Liver (tissue), 9 donors: ENCODE results near the gene CSNK2B. TPM values are rescaled to one million over a fixed set of nuclear protein-coding genes. Genes with fewer than 3 reads are reported as not detected.
A peak's percentile ranks its signal among the peaks of the same experiment; 100 is the strongest.

Experiments
- DNase-seq: peaks from one replicate; pipeline ENCODE4 v3.0.0-alpha.2; 2017; ENCODE audit warnings: low spot score
- H3K27ac ChIP-seq, 2 donors: one replicate each; pipeline ENCODE4 v1.7.0; 2013; ENCODE audit warnings: inconsistent platforms in 2 of 2, low read length in 2 of 2, control low read depth in 1 of 2, low read depth in 1 of 2, mild to moderate bottlenecking in 1 of 2
- H3K27me3 ChIP-seq, 4 donors: one replicate each; pipeline versions ENCODE4 v1.6.1 to v1.7.0; 2013; ENCODE audit warnings: low read length in 3 of 4, inconsistent platforms in 1 of 4, mild to moderate bottlenecking in 1 of 4, moderate library complexity in 1 of 4; ENCODE audit not compliant: control insufficient read depth in 4 of 4, insufficient read depth in 4 of 4
- H3K36me3 ChIP-seq, 4 donors: one replicate each; pipeline versions ENCODE4 v1.6.1 to v1.7.0; 2013; ENCODE audit warnings: low read length in 3 of 4, mild to moderate bottlenecking in 3 of 4, low read depth in 1 of 4, moderate library complexity in 1 of 4; ENCODE audit not compliant: control insufficient read depth in 4 of 4, insufficient read depth in 3 of 4
- H3K4me1 ChIP-seq, 4 donors: one replicate each; pipeline versions ENCODE4 v1.6.1 to v1.7.0; 2013; ENCODE audit warnings: low read length in 3 of 4, mild to moderate bottlenecking in 3 of 4, moderate library complexity in 1 of 4; ENCODE audit not compliant: control insufficient read depth in 4 of 4, insufficient read depth in 4 of 4
- H3K4me3 ChIP-seq, 3 donors: one replicate each; pipeline versions ENCODE4 v1.6.1 to v1.7.0; 2013; ENCODE audit warnings: low read length in 3 of 3, control low read depth in 1 of 3, low read depth in 1 of 3, mild to moderate bottlenecking in 1 of 3
- H3K9ac ChIP-seq, 2 donors: one replicate each; pipeline ENCODE4 v1.7.0; 2013; ENCODE audit warnings: low read length in 2 of 2, mild to moderate bottlenecking in 2 of 2, moderate library complexity in 2 of 2, control low read depth in 1 of 2, low read depth in 1 of 2
- H3K9me3 ChIP-seq, 4 donors: one replicate each; pipeline versions ENCODE4 v1.6.1 to v1.7.0; 2013; ENCODE audit warnings: low read length in 3 of 4; ENCODE audit not compliant: control insufficient read depth in 4 of 4
- EGR1 ChIP-seq, 2 donors: IDR thresholded peaks; 2 replicates each; pipeline ENCODE4 v1.6.1; 2016 to 2018; ENCODE audit warnings: antibody characterized with exemption in 2 of 2, low read depth in 2 of 2
- FOXA1 ChIP-seq: IDR thresholded peaks from 2 replicates; pipeline ENCODE4 v1.6.1; 2016; ENCODE audit warnings: antibody characterized with exemption
- FOXA2 ChIP-seq: IDR thresholded peaks from 2 replicates; pipeline ENCODE4 v1.6.1; 2016; ENCODE audit warnings: antibody characterized with exemption
- GABPA ChIP-seq, 2 donors: IDR thresholded peaks in 1 of 2; conservative IDR thresholded peaks in 1 of 2; 2 replicates each; pipeline ENCODE4 v1.6.1; 2016; ENCODE audit warnings: antibody characterized with exemption in 2 of 2, mild to moderate bottlenecking in 1 of 2, moderate library complexity in 1 of 2
- HNF4A ChIP-seq, 2 donors: conservative IDR thresholded peaks; 2 replicates each; pipeline ENCODE4 v1.6.1; 2016; ENCODE audit warnings: antibody characterized with exemption in 2 of 2, mild to moderate bottlenecking in 2 of 2
- HNF4G ChIP-seq: IDR thresholded peaks from 2 replicates; pipeline ENCODE4 v1.6.1; 2016; ENCODE audit warnings: antibody characterized with exemption
- JUND ChIP-seq, 2 donors: IDR thresholded peaks; 2 replicates each; pipeline ENCODE4 v1.6.1; 2016; ENCODE audit warnings: antibody characterized with exemption in 2 of 2
- MAX ChIP-seq: IDR thresholded peaks from 2 replicates; pipeline ENCODE4 v1.6.1; 2016; ENCODE audit warnings: antibody characterized with exemption
- NR2F2 ChIP-seq: IDR thresholded peaks from 2 replicates; pipeline ENCODE4 v1.6.1; 2016; ENCODE audit warnings: antibody characterized with exemption
- RAD21 ChIP-seq, 2 donors: IDR thresholded peaks; 2 replicates each; pipeline ENCODE4 v1.6.1; 2016; ENCODE audit warnings: antibody characterized with exemption in 2 of 2, mild to moderate bottlenecking in 2 of 2
- RXRA ChIP-seq, 2 donors: IDR thresholded peaks; 2 replicates each; pipeline ENCODE4 v1.6.1; 2017 to 2018; ENCODE audit warnings: antibody characterized with exemption in 2 of 2, mild to moderate bottlenecking in 1 of 2
- SP1 ChIP-seq: IDR thresholded peaks from 2 replicates; pipeline ENCODE4 v1.6.1; 2018; ENCODE audit warnings: antibody characterized with exemption, mild to moderate bottlenecking
- TAF1 ChIP-seq: conservative IDR thresholded peaks from 2 replicates; pipeline ENCODE4 v1.6.1; 2016; ENCODE audit warnings: antibody characterized with exemption, mild to moderate bottlenecking
- YY1 ChIP-seq: IDR thresholded peaks from 2 replicates; pipeline ENCODE4 v1.6.1; 2016; ENCODE audit warnings: antibody characterized with exemption, mild to moderate bottlenecking
- WGBS: extraction: QIAGEN DNeasy Blood & Tissue Kit; methylation state at CpG from one replicate; pipeline ENCODE4 v1.1.7; 2013; 5-methylcytosine and 5-hydroxymethylcytosine counted together
- polyA plus RNA-seq, 2 donors: library from polyadenylated mRNA; stranded (reverse) in 1 of 2; unstranded in 1 of 2; fragments of 200-250 nt in 1 of 2; fragments of >200 nt in 1 of 2; fragmentation: Nextera tagmentation in 1 of 2; extraction: Ambion mirVana in 1 of 2; gene quantifications; one replicate each; pipeline versions ENCODE4 v1.2.1 to v1.2.3, GENCODE V29; 2013 to 2015
- total RNA-seq, 2 donors: library from RNA; depleted of rRNA; stranded (reverse); fragments of >200 nt; gene quantifications; one replicate each; pipeline ENCODE4 v1.2.3, GENCODE V29; 2014
- TF ChIP-seq, protein P1 (sequence below): IDR thresholded peaks from 2 replicates; pipeline ENCODE4 v1.6.1; 2016; ENCODE audit warnings: antibody characterized with exemption
- TF ChIP-seq, protein P2 (sequence below): fragments of 150-350 bp; IDR thresholded peaks from 2 replicates; pipeline ENCODE4 v1.5.1; 2017; ENCODE audit warnings: improper control_type of control experiment, low read depth, low read length; ENCODE audit not compliant: missing input control
- TF ChIP-seq, protein P3 (sequence below): IDR thresholded peaks from 2 replicates; pipeline ENCODE4 v1.6.1; 2016; ENCODE audit warnings: antibody characterized with exemption
- donor health status: healthy.
- donor health status: healthy.
- donor health status: healthy.
- donor health status: healthy.
- donor health status: healthy.

Gene CSNK2B
- total and polyA plus RNA-seq, 4 donors, result 58.1 to 108 (median 77.0) TPM

DNA sequence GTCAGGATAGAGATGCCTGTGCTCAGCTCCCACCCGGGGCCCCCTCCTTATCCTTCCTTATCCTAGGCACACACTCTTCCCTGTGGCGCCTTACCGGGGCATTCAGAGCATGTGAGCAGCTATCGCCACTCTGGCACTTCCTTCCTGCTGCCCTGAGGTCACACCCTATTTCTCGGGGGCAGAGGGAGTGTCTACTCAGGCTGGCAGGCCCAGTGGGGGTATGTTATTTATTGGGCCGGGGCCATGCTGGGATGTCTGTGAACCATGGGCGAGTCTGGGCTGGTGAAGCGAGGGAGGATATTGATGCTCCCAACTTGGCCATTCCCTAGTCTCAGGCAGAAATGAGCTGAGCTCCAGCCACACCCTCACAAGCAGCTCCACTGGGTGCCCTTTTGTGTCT lies 45.4 kb downstream of the CSNK2B start:
- 65% methylated on average over 8 of the region's 8 CpGs for WGBS
- no peak for TF ChIP-seq EGR1 (IDR thresholded peaks at IDR 0.05; ENCODE audit: low read depth in 2 of 2)
- TF ChIP-seq, protein P1, sequence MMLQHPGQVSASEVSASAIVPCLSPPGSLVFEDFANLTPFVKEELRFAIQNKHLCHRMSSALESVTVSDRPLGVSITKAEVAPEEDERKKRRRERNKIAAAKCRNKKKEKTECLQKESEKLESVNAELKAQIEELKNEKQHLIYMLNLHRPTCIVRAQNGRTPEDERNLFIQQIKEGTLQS, result no peak
- no peak for TF ChIP-seq RAD21 (IDR thresholded peaks at IDR 0.05)
- no peak for TF ChIP-seq TAF1
- TF ChIP-seq, protein P2, sequence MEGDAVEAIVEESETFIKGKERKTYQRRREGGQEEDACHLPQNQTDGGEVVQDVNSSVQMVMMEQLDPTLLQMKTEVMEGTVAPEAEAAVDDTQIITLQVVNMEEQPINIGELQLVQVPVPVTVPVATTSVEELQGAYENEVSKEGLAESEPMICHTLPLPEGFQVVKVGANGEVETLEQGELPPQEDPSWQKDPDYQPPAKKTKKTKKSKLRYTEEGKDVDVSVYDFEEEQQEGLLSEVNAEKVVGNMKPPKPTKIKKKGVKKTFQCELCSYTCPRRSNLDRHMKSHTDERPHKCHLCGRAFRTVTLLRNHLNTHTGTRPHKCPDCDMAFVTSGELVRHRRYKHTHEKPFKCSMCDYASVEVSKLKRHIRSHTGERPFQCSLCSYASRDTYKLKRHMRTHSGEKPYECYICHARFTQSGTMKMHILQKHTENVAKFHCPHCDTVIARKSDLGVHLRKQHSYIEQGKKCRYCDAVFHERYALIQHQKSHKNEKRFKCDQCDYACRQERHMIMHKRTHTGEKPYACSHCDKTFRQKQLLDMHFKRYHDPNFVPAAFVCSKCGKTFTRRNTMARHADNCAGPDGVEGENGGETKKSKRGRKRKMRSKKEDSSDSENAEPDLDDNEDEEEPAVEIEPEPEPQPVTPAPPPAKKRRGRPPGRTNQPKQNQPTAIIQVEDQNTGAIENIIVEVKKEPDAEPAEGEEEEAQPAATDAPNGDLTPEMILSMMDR, result no peak
- TF ChIP-seq FOXA2, result no peak
- no peak for TF ChIP-seq FOXA1
- no peak for TF ChIP-seq HNF4A (conservative IDR thresholded peaks at IDR 0.05)
- no peak for TF ChIP-seq JUND (IDR thresholded peaks at IDR 0.05)
- no peak for TF ChIP-seq YY1
- Histone ChIP-seq H3K36me3 (no peaks in the 10 kb centered on the region), H3K4me1 (no peaks in the 10 kb centered on the region), H3K27me3 (no peaks in the 10 kb centered on the region), H3K9ac (no peak overlapping the region), H3K27ac (no peak overlapping the region), H3K4me3 (no peak overlapping the region), H3K9me3 (no peaks in the 10 kb centered on the region)
- DNase-seq, result no peak

GRCh38 chr6:31712296-31712695 lies 46.4 kb downstream of the CSNK2B start:
- Histone ChIP-seq H3K9ac (no peak overlapping the region), H3K4me3 (no peak overlapping the region), H3K9me3 (no peaks in the 10 kb centered on the region), H3K27me3 (no peaks in the 10 kb centered on the region), H3K36me3 (no peaks in the 10 kb centered on the region), H3K4me1 (no peaks in the 10 kb centered on the region), H3K27ac (no peak overlapping the region)
- TF ChIP-seq NR2F2, result no peak
- no peak for TF ChIP-seq YY1
- TF ChIP-seq, protein P2, result no peak
- TF ChIP-seq SP1, result no peak
- TF ChIP-seq RAD21 (IDR thresholded peaks at IDR 0.05), result peak in 1 of 2 donors; percentile 30
- TF ChIP-seq HNF4A (conservative IDR thresholded peaks at IDR 0.05), result no peak
- DNase-seq, result no peak
- 88% methylated on average over 8 of the region's 8 CpGs for WGBS

DNA sequence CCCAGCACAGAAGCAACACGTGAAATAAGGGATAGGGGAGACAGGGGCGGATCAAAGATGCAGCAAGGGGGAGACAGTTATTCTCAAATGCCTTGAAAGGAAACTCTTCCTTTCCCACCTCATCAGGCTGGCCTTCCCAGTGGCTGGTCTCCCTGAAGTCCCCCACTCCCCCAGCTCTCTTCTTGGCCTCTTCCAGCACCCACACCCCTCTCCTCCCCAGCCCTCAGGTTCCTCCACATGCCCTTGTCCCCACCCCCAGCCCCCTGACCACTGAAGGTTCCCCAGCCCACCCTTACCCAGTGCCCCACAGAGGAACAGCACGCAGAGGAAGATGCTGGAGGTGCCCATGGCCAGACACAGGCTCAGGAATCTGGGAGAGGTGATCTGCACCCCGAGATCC lies 47.6 kb downstream of the CSNK2B start:
- Histone ChIP-seq H3K4me1 (no peaks in the 10 kb centered on the region), H3K9me3 (no peaks in the 10 kb centered on the region), H3K9ac (no peak overlapping the region), H3K27ac (no peak overlapping the region), H3K4me3 (no peak overlapping the region), H3K27me3 (no peaks in the 10 kb centered on the region), H3K36me3 (no peaks in the 10 kb centered on the region)
- 79% methylated on average over 4 of the region's 4 CpGs for WGBS
- no peak for DNase-seq
- TF ChIP-seq HNF4A (conservative IDR thresholded peaks at IDR 0.05) (no peak), FOXA1 (no peak), MAX (no peak), EGR1 (IDR thresholded peaks at IDR 0.05; ENCODE audit: low read depth in 2 of 2) (no peak), NR2F2 (no peak), JUND (IDR thresholded peaks at IDR 0.05) (no peak), RAD21 (IDR thresholded peaks at IDR 0.05) (no peak), YY1 (no peak), SP1 (no peak), FOXA2 (no peak), RXRA (IDR thresholded peaks at IDR 0.05) (no peak), HNF4G (no peak), GABPA (IDR thresholded peaks at IDR 0.05 in 1 of 2, conservative IDR thresholded peaks at IDR 0.05 in 1 of 2) (no peak)
- TF ChIP-seq, protein P1, result no peak
- TF ChIP-seq, protein P2, result no peak
- TF ChIP-seq, protein P3, sequence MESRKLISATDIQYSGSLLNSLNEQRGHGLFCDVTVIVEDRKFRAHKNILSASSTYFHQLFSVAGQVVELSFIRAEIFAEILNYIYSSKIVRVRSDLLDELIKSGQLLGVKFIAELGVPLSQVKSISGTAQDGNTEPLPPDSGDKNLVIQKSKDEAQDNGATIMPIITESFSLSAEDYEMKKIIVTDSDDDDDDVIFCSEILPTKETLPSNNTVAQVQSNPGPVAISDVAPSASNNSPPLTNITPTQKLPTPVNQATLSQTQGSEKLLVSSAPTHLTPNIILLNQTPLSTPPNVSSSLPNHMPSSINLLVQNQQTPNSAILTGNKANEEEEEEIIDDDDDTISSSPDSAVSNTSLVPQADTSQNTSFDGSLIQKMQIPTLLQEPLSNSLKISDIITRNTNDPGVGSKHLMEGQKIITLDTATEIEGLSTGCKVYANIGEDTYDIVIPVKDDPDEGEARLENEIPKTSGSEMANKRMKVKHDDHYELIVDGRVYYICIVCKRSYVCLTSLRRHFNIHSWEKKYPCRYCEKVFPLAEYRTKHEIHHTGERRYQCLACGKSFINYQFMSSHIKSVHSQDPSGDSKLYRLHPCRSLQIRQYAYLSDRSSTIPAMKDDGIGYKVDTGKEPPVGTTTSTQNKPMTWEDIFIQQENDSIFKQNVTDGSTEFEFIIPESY, result no peak
